ENCODE measurements around the gene THTPA. TPM values are rescaled to one million over a fixed set of nuclear protein-coding genes. Genes with fewer than 3 reads are reported as not detected.

THTPA gene
- total and polyA plus RNA-seq, 2 of the 13 experiments (the other 11 are each of a cell fraction or from before 2014, with no cell fraction given): 7.4 to 8.7 TPM

DNA sequence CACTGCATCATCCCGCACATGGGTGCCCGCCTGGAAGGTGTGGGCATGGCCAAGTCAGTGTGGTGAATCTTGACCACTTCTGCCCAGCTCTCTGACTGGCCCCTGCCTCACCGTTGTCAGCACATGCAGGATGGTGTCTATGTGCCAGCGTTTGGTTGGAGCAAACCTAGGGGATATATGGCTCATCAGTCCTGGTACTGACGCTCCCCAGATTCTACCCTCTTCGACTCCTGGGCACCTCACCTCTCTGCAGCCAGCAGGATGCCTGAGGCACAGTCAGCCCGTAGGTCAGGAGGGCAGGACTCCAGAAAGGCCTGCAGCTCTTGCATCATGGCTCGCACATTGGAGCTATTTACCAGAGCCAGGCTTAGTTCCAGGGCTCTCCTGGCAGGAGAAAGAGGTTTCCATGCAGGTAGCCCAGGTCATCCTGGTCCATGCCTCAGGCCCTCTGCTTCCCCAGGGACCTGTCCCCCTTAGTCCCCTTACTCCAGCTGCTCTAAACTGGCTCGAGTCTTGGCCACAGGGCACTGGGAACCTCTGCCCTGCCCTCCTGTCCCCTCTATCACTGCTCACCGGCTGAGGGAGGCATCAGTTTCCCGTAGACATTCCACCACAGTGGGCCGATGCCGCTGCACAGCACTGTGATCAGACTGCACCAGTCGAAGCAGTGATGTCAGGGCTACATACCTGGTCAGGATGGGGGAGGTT, 7.6 kb downstream of the THTPA start:
- intact Hi-C loops (cut with micrococcal nuclease; ENCODE audit: unreplicated experiment) (no loop called here), in situ Hi-C loops (cut with HindIII; ENCODE audit: extremely low pct_ligation_motif_present, low pct_unique_long_range_greater_than_20kb) (no loop called here)
- 94% methylated on average over 14 of the region's 14 CpGs for WGBS (ENCODE audit: low lambda C conversion rate)
- no TSS peak for BruUV-seq (replicated peaks)
- no peak overlapping the region for H3K9ac ChIP-seq (ENCODE audit: insufficient read depth, low read depth, low read length)
- no peak overlapping the region for H3K4me2 ChIP-seq (ENCODE audit: low read depth, low read length)
- FAIRE-seq: no peak
- H3K4me3 ChIP-seq (replicated peaks in 1 of 3; ENCODE audit: insufficient read depth in 1 of 3, low read depth in 2 of 3, low read length in 3 of 3): no peak overlapping the region
- no peak overlapping the region for H3K27ac ChIP-seq (ENCODE audit: extremely low read length, insufficient read depth, low read length)
- ATAC-seq: no peak
- peaks cover 31% of the 10 kb centered on the region for H3K4me1 ChIP-seq (ENCODE audit: insufficient read depth, low read length)
- no peaks in the 10 kb centered on the region for H3K9me3 ChIP-seq (ENCODE audit: low read length)
- no peak overlapping the region for H2AFZ ChIP-seq (ENCODE audit: low read length)
- H3K27me3 ChIP-seq (ENCODE audit: control insufficient read depth in 1 of 2, insufficient read depth in 2 of 2, low read length in 2 of 2): no peaks in the 10 kb centered on the region; a peak in 1 of 5 replicates
- ChIA-PET POLR2A (interaction anchor here (0.6 to 1.5 kb wide), 7 partner anchors 8 to 94 kb away, joined by 3 to 5 read pairs (median 4); partner anchors contain the start of genes NGDN and ZFHX2), CTCF (ENCODE audit: low intra/inter-chr PET ratio, low total read pairs) (interaction anchor here (1.4 to 10.9 kb wide), 3 partner anchors 24 to 236 kb away, joined by 12 to 275 read pairs (median 13); no protein-coding TSS in a partner anchor)
- H4K20me1 ChIP-seq (ENCODE audit: insufficient read depth, low read length): peaks cover 13% of the 10 kb centered on the region; the same call in 1 of the 2 replicates
- peaks cover 7% of the 10 kb centered on the region for H3K79me2 ChIP-seq (ENCODE audit: insufficient read depth, low read length)
- peaks cover 48 to 73% of the 10 kb centered on the region in 2 experiments for H3K36me3 ChIP-seq (replicated peaks in 1 of 2; ENCODE audit: control insufficient read depth in 1 of 2, insufficient read depth in 2 of 2, low read length in 2 of 2)
- DNase-seq (ENCODE audit: low spot score): no peak
- TF ChIP-seq, protein P1, sequence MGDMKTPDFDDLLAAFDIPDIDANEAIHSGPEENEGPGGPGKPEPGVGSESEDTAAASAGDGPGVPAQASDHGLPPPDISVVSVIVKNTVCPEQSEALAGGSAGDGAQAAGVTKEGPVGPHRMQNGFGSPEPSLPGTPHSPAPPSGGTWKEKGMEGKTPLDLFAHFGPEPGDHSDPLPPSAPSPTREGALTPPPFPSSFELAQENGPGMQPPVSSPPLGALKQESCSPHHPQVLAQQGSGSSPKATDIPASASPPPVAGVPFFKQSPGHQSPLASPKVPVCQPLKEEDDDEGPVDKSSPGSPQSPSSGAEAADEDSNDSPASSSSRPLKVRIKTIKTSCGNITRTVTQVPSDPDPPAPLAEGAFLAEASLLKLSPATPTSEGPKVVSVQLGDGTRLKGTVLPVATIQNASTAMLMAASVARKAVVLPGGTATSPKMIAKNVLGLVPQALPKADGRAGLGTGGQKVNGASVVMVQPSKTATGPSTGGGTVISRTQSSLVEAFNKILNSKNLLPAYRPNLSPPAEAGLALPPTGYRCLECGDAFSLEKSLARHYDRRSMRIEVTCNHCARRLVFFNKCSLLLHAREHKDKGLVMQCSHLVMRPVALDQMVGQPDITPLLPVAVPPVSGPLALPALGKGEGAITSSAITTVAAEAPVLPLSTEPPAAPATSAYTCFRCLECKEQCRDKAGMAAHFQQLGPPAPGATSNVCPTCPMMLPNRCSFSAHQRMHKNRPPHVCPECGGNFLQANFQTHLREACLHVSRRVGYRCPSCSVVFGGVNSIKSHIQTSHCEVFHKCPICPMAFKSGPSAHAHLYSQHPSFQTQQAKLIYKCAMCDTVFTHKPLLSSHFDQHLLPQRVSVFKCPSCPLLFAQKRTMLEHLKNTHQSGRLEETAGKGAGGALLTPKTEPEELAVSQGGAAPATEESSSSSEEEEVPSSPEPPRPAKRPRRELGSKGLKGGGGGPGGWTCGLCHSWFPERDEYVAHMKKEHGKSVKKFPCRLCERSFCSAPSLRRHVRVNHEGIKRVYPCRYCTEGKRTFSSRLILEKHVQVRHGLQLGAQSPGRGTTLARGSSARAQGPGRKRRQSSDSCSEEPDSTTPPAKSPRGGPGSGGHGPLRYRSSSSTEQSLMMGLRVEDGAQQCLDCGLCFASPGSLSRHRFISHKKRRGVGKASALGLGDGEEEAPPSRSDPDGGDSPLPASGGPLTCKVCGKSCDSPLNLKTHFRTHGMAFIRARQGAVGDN (CRISPR knock-in tag; IDR thresholded peaks at IDR 0.05): peak; percentile 20; the same call in 1 of the 2 replicates
- TF ChIP-seq EHMT2 (IDR thresholded peaks at IDR 0.05; ENCODE audit: borderline replicate concordance, low read depth, low read length) (no peak), NONO (IDR thresholded peaks at IDR 0.05) (no peak), NONO (CRISPR knock-in tag; conservative IDR thresholded peaks at IDR 0.05) (peak; percentile 37; the same call in 1 of the 2 replicates), ZNF280B (CRISPR knock-in tag; IDR thresholded peaks at IDR 0.05; ENCODE audit: borderline replicate concordance) (0 out of 2 replicates have a peak, but pooled peaks have one; percentile 57), AGO2 (optimal IDR thresholded peaks at IDR 0.05; ENCODE audit: low read depth, low read length) (peak; percentile 94), SKI (IDR thresholded peaks at IDR 0.05; ENCODE audit: partially characterized antibody) (no peak), LRRFIP1 (CRISPR knock-in tag; conservative IDR thresholded peaks at IDR 0.05) (no peak), ZNF34 (CRISPR knock-in tag; IDR thresholded peaks at IDR 0.05; ENCODE audit: borderline replicate concordance) (0 out of 2 replicates have a peak, but pooled peaks have one; percentile 13), ZNF782 (CRISPR knock-in tag; IDR thresholded peaks at IDR 0.05; ENCODE audit: borderline replicate concordance) (0 out of 2 replicates have a peak, but pooled peaks have one; percentile 26)
- TF ChIP-seq, protein P2, sequence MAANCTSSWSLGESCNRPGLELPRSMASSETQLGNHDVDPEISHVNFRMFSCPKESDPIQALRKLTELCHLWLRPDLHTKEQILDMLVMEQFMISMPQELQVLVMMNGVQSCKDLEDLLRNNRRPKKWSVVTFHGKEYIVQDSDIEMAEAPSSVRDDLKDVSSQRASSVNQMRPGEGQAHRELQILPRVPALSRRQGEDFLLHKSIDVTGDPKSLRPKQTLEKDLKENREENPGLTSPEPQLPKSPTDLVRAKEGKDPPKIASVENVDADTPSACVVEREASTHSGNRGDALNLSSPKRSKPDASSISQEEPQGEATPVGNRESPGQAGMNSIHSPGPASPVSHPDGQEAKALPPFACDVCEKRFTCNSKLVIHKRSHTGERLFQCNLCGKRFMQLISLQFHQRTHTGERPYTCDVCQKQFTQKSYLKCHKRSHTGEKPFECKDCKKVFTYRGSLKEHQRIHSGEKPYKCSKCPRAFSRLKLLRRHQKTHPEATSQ (CRISPR knock-in tag; IDR thresholded peaks at IDR 0.05; ENCODE audit: borderline replicate concordance): no peak

All from HepG2 (cell line).